Kidney epithelial cell (primary cell): ENCODE results near the gene MAPK13. TPM values are rescaled to one million over a fixed set of nuclear protein-coding genes. Genes with fewer than 3 reads are reported as not detected.

Experiments
- DNase-seq: peaks from one replicate; pipeline ENCODE4 v3.0.0-alpha.2; 2010; ENCODE audit warnings: low read depth
- H3K27me3 ChIP-seq: 2 replicates; pipeline ENCODE4 v1.6.0; 2011; ENCODE audit warnings: low read length; ENCODE audit not compliant: control insufficient read depth, insufficient read depth
- H3K36me3 ChIP-seq: 2 replicates; pipeline ENCODE4 v1.5.1; 2011; ENCODE audit warnings: low read length; ENCODE audit not compliant: control insufficient read depth, insufficient read depth
- H3K4me3 ChIP-seq: 2 replicates; pipeline ENCODE4 v1.5.1; 2011; ENCODE audit warnings: low read depth, mild to moderate bottlenecking, control low read depth, low read length
- total RNA-seq: library from RNA; depleted of rRNA; stranded (reverse); fragments of >200 nt; gene quantifications from 2 replicates; pipeline ENCODE4 v1.2.3, GENCODE V29; 2015
- TF ChIP-seq, protein P1 (sequence below): IDR thresholded peaks from 2 replicates; pipeline ENCODE4 v1.5.1; 2011; ENCODE audit warnings: mild to moderate bottlenecking, moderate library complexity, low read length, control low read depth, inconsistent platforms; ENCODE audit not compliant: insufficient read depth, poor library complexity, severe bottlenecking

Gene MAPK13
- total RNA-seq, 1 donor from 2014 or later = 51.3 TPM

GRCh38 chr6:36177166-36177565 is 46.9 kb downstream of the MAPK13 start:
- Histone ChIP-seq H3K36me3 (no peaks in the 10 kb centered on the region), H3K4me3 (no peak overlapping the region), H3K27me3 (no peaks in the 10 kb centered on the region)
- no peak for DNase-seq
- TF ChIP-seq, protein P1, sequence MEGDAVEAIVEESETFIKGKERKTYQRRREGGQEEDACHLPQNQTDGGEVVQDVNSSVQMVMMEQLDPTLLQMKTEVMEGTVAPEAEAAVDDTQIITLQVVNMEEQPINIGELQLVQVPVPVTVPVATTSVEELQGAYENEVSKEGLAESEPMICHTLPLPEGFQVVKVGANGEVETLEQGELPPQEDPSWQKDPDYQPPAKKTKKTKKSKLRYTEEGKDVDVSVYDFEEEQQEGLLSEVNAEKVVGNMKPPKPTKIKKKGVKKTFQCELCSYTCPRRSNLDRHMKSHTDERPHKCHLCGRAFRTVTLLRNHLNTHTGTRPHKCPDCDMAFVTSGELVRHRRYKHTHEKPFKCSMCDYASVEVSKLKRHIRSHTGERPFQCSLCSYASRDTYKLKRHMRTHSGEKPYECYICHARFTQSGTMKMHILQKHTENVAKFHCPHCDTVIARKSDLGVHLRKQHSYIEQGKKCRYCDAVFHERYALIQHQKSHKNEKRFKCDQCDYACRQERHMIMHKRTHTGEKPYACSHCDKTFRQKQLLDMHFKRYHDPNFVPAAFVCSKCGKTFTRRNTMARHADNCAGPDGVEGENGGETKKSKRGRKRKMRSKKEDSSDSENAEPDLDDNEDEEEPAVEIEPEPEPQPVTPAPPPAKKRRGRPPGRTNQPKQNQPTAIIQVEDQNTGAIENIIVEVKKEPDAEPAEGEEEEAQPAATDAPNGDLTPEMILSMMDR = no peak

DNA sequence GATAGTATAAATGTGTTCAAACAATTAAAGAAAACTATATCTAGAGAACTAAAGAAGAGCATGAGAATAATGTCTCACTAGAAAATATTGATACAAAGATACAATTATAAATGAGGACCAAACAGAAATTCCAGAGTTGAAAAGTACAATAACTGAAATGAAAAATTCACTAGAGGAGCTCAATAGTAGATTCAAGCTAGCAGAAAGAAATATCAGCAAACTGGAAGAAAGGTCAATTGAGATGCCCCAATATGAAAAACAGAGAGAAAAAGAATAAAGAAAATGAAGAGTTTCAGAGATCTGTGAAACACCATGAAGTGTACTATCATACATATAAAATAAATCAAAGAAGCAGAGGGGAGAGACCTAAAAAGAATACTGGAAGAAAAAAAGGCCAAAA is 48.2 kb downstream of the MAPK13 start:
- Histone ChIP-seq H3K4me3 (no peak overlapping the region), H3K27me3 (no peaks in the 10 kb centered on the region), H3K36me3 (no peaks in the 10 kb centered on the region)
- TF ChIP-seq, protein P1 = no peak
- DNase-seq = no peak

GRCh38 chr6:36180126-36180525 is 49.8 kb downstream of the MAPK13 start:
- H3K36me3 ChIP-seq = no peaks in the 10 kb centered on the region
- TF ChIP-seq, protein P1 = no peak
- no peak overlapping the region for H3K4me3 ChIP-seq
- DNase-seq = no peak
- H3K27me3 ChIP-seq = no peaks in the 10 kb centered on the region

- TF ChIP-seq, protein P1 = no peak
- Histone ChIP-seq H3K4me3 (no peak overlapping the region), H3K36me3 (no peaks in the 10 kb centered on the region), H3K27me3 (no peaks in the 10 kb centered on the region)
- DNase-seq = no peak
These were observed 54.0 kb downstream of the MAPK13 start for GRCh38 chr6:36184311-36184710.

DNA sequence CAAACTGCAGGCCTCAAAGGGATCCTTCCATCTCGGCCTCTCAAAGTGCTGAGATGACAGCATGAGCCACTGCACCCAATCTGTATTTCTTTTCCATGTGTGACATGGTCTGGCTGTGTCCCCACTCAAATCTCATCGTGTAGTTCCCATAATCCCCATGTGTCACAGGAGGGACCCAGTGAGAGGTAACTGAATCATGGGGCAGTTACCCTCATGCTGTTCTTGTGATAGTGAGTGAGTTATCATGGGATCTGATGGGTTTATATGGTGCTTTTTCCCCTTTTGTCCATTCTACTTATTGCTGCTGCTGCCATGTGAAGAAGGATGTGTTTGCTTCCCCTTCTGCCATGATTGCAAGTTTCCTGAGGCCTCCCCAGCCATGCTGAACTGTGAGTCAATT is 55.9 kb downstream of the MAPK13 start:
- H3K36me3 ChIP-seq = no peaks in the 10 kb centered on the region
- H3K4me3 ChIP-seq = no peak overlapping the region
- TF ChIP-seq, protein P1 = no peak
- no peaks in the 10 kb centered on the region for H3K27me3 ChIP-seq
- DNase-seq = no peak

DNA sequence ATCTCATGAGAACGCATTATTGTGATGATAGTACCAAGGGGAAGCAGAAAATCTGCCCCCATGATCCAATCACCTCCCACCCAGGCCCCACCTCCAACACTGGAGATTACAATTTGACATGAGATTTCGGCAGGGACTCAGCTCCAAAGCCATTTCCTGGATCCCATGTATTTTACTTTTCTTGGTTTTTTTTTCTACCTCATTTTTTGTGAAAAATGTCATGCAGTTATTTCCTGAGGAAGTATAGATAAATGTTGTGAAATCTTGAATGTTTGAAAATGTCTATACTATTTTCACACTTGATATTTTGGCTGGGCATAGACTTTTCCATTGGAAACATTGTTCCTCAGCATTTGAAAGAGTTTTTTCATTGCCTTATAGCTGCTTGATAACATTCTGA is 57.1 kb downstream of the MAPK13 start:
- no peak overlapping the region for H3K4me3 ChIP-seq
- DNase-seq = no peak
- no peaks in the 10 kb centered on the region for H3K27me3 ChIP-seq
- H3K36me3 ChIP-seq = no peaks in the 10 kb centered on the region
- TF ChIP-seq, protein P1 = no peak
